SK-N-SH (cell line): ENCODE measurements around the gene MADD. TPM values are rescaled to one million over a fixed set of nuclear protein-coding genes. Genes with fewer than 3 reads are reported as not detected.
A peak's percentile ranks its signal among the peaks of the same experiment; 100 is the strongest.

Source experiments
- CTCF ChIA-PET: fragments of 300-600, 350-600 bp; formaldehyde crosslinking; extraction: SDS; loops from one replicate; lab custom pipeline; 2021; lab: Yijun Ruan, JAX
- POLR2A ChIA-PET: fragments of 350-600 bp; sonication (Branson Sonifier 250); formaldehyde crosslinking; extraction: SDS; loops from one replicate; lab custom pipeline; 2020; ENCODE audit warnings: antibody characterized with exemption, inconsistent platforms; lab: Yijun Ruan, JAX
- DNase-seq: peaks from one replicate; pipeline ENCODE4 v3.0.0; 2012
- H2AFZ ChIP-seq: fragments of 200-600 bp; sonication (generic); 2 replicates; pipeline ENCODE4 v1.8.1; 2016; ENCODE audit warnings: antibody characterized with exemption, mild to moderate bottlenecking, low read depth
- H3F3A ChIP-seq: fragments of 200-600 bp; sonication (generic); replicated peaks from 2 replicates; pipeline ENCODE3; 2016; ENCODE audit warnings: antibody characterized with exemption, mild to moderate bottlenecking; ENCODE audit not compliant: insufficient read depth
- H3K27ac ChIP-seq, 2 experiments: fragments of 200-500 bp in 1 of 2; fragments of 200-600 bp in 1 of 2; sonication (Bioruptor generic) in 1 of 2; sonication (generic), shearing (Covaris generic) in 1 of 2; 2 replicates each; pipeline versions ENCODE4 v1.5.1 to v1.6.1; 2014 to 2016; ENCODE audit warnings: low read depth in 2 of 2, inconsistent platforms in 1 of 2, low read length in 1 of 2, mild to moderate bottlenecking in 1 of 2, mixed read lengths in 1 of 2
- H3K27me3 ChIP-seq: fragments of 200-600 bp; sonication (generic), shearing (Covaris generic); 2 replicates; pipeline ENCODE4 v1.6.1; 2016; ENCODE audit warnings: mixed run types; ENCODE audit not compliant: insufficient read depth
- H3K36me3 ChIP-seq, 2 experiments: fragments of 200-500 bp in 1 of 2; fragments of 200-600 bp in 1 of 2; sonication (Bioruptor generic) in 1 of 2; sonication (generic) in 1 of 2; replicated peaks in 1 of 2; 2 replicates each; pipeline versions ENCODE3 to v1.5.1; 2014 to 2016; ENCODE audit warnings: low read length in 1 of 2, mild to moderate bottlenecking in 1 of 2; ENCODE audit not compliant: insufficient read depth in 2 of 2, control insufficient read depth in 1 of 2
- H3K4me1 ChIP-seq, 2 experiments: fragments of 200-500 bp in 1 of 2; fragments of 200-600 bp in 1 of 2; sonication (Bioruptor generic) in 1 of 2; sonication (generic), shearing (Covaris generic) in 1 of 2; 2 replicates each; pipeline versions ENCODE4 v1.5.1 to v1.6.1; 2014 to 2016; ENCODE audit warnings: low read depth in 1 of 2, low read length in 1 of 2, mixed run types in 1 of 2; ENCODE audit not compliant: insufficient read depth in 2 of 2, control insufficient read depth in 1 of 2
- H3K4me2 ChIP-seq: fragments of 200-600 bp; sonication (generic), shearing (Covaris generic); 2 replicates; pipeline ENCODE4 v1.6.1; 2017; ENCODE audit warnings: mixed run types
- H3K4me3 ChIP-seq, 2 experiments: fragments of 200-500 bp in 1 of 2; fragments of 200-600 bp in 1 of 2; sonication (Bioruptor generic) in 1 of 2; sonication (generic), shearing (Covaris generic) in 1 of 2; 2 replicates each; pipeline versions ENCODE4 v1.5.1 to v1.8.1; 2014 to 2016; ENCODE audit warnings: low read depth in 2 of 2, inconsistent platforms in 1 of 2, low read length in 1 of 2, mild to moderate bottlenecking in 1 of 2, mixed read lengths in 1 of 2, moderate library complexity in 1 of 2
- H3K79me2 ChIP-seq: fragments of 200-600 bp; sonication (generic); 2 replicates; pipeline ENCODE4 v1.8.1; 2017; ENCODE audit warnings: mild to moderate bottlenecking; ENCODE audit not compliant: insufficient read depth
- H3K9ac ChIP-seq: fragments of 200-600 bp; sonication (generic); 2 replicates; pipeline ENCODE4 v1.6.1; 2017; ENCODE audit warnings: mixed run types
- H3K9me2 ChIP-seq: fragments of 200-600 bp; sonication (generic); 2 replicates; pipeline ENCODE4 v1.6.1; 2017; ENCODE audit warnings: mixed run types
- H3K9me3 ChIP-seq: fragments of 200-600 bp; sonication (generic); 2 replicates; pipeline ENCODE4 v1.6.1; 2017; ENCODE audit warnings: mixed run types, mild to moderate bottlenecking, moderate library complexity
- H4K20me1 ChIP-seq: fragments of 200-600 bp; sonication (generic); 2 replicates; pipeline ENCODE4 v1.6.1; 2017; ENCODE audit warnings: mild to moderate bottlenecking, mixed run types; ENCODE audit not compliant: insufficient read depth
- ELF1 ChIP-seq: IDR thresholded peaks from 2 replicates; pipeline ENCODE4 v1.4.0; 2012
- EZH2phosphoT487 ChIP-seq: fragments of 200-600 bp; sonication (generic); IDR thresholded peaks from 2 replicates; pipeline ENCODE4 v1.6.1; 2017; ENCODE audit warnings: low read depth, mixed run types, mild to moderate bottlenecking, antibody characterized with exemption, moderate library complexity, borderline replicate concordance
- FOSL2 ChIP-seq: IDR thresholded peaks from 2 replicates; pipeline ENCODE4 v1.4.0; 2012; ENCODE audit warnings: low read depth, mild to moderate bottlenecking, moderate library complexity, borderline replicate concordance
- FOXM1 ChIP-seq: IDR thresholded peaks from 2 replicates; pipeline ENCODE4 v1.4.0; 2012; ENCODE audit warnings: low read depth, mild to moderate bottlenecking
- GABPA ChIP-seq: IDR thresholded peaks from 2 replicates; pipeline ENCODE4 v1.4.0; 2012; ENCODE audit warnings: low read depth, mild to moderate bottlenecking
- GATA2 ChIP-seq: sonication (generic); formaldehyde crosslinking; IDR thresholded peaks from 2 replicates; pipeline ENCODE4 v1.5.0; 2020; ENCODE audit warnings: mild to moderate bottlenecking, missing genetic modification reagents
- IRF3 ChIP-seq: fragments of 150-350 bp; IDR thresholded peaks from 2 replicates; pipeline ENCODE4 v1.6.1; 2016; ENCODE audit warnings: mild to moderate bottlenecking, low read depth, low read length
- MEF2A ChIP-seq: IDR thresholded peaks from 2 replicates; pipeline ENCODE4 v1.4.0; 2012; ENCODE audit warnings: low read depth, borderline replicate concordance
- MXI1 ChIP-seq: IDR thresholded peaks from 2 replicates; pipeline ENCODE4 v1.6.1; 2012; ENCODE audit warnings: mild to moderate bottlenecking, low read depth, low read length, improper control_type of control experiment
- NFIC ChIP-seq: IDR thresholded peaks from 2 replicates; pipeline ENCODE4 v1.4.0; 2012; ENCODE audit warnings: borderline replicate concordance
- POLR2AphosphoS5 ChIP-seq: IDR thresholded peaks from 2 replicates; pipeline ENCODE4 v1.6.1; 2012; ENCODE audit warnings: low read depth, low read length
- RCOR1 ChIP-seq: fragments of 150-350 bp; IDR thresholded peaks from 2 replicates; pipeline ENCODE4 v1.6.1; 2017; ENCODE audit warnings: antibody characterized with exemption, low read length
- REST ChIP-seq: IDR thresholded peaks from 2 replicates; pipeline ENCODE4 v1.6.1; 2012; ENCODE audit warnings: mild to moderate bottlenecking, low read depth, low read length, moderate library complexity
- RFX5 ChIP-seq: IDR thresholded peaks from 2 replicates; pipeline ENCODE4 v1.6.1; 2012; ENCODE audit warnings: mild to moderate bottlenecking, improper control_type of control experiment, low read length
- RXRA ChIP-seq: IDR thresholded peaks from 2 replicates; pipeline ENCODE4 v1.4.0; 2012; ENCODE audit warnings: low read depth, mild to moderate bottlenecking, borderline replicate concordance
- SIN3A ChIP-seq: IDR thresholded peaks from 2 replicates; pipeline ENCODE4 v1.6.1; 2012; ENCODE audit warnings: low read depth, mild to moderate bottlenecking, low read length, moderate library complexity, borderline replicate concordance
- SMC3 ChIP-seq: IDR thresholded peaks from 2 replicates; pipeline ENCODE4 v1.6.1; 2012; ENCODE audit warnings: low read depth, low read length, improper control_type of control experiment
- TCF12 ChIP-seq: IDR thresholded peaks from 2 replicates; pipeline ENCODE4 v1.4.0; 2012
- TEAD4 ChIP-seq: IDR thresholded peaks from 2 replicates; pipeline ENCODE4 v1.4.0; 2012; ENCODE audit warnings: mild to moderate bottlenecking, borderline replicate concordance; ENCODE audit not compliant: insufficient read depth
- USF1 ChIP-seq: IDR thresholded peaks from 2 replicates; pipeline ENCODE4 v1.4.0; 2012; ENCODE audit warnings: low read depth, borderline replicate concordance
- YY1 ChIP-seq: IDR thresholded peaks from 2 replicates; pipeline ENCODE4 v1.4.0; 2012; ENCODE audit warnings: low read depth, mild to moderate bottlenecking
- WGBS: methylation state at CpG from one replicate; pipeline ENCODE4 v1.1.6; 2017; ENCODE audit warnings: low lambda C conversion rate; 5-methylcytosine and 5-hydroxymethylcytosine counted together
- polyA plus RNA-seq, 3 experiments: library from polyadenylated mRNA; depleted of rRNA; stranded (reverse); fragments of >200 nt; gene quantifications; 2 replicates each; pipeline ENCODE4 v1.2.3, GENCODE V29; 2012
- TF ChIP-seq, protein P1 (sequence below): IDR thresholded peaks from 2 replicates; pipeline ENCODE4; 2012
- TF ChIP-seq, protein P2 (sequence below): IDR thresholded peaks from 2 replicates; pipeline ENCODE4 v1.4.0; 2012; ENCODE audit warnings: low read depth, borderline replicate concordance

Gene MADD
- polyA plus RNA-seq, 1 of the 3 experiments (the other 2 are of a cell fraction) = 16.4 TPM

DNA sequence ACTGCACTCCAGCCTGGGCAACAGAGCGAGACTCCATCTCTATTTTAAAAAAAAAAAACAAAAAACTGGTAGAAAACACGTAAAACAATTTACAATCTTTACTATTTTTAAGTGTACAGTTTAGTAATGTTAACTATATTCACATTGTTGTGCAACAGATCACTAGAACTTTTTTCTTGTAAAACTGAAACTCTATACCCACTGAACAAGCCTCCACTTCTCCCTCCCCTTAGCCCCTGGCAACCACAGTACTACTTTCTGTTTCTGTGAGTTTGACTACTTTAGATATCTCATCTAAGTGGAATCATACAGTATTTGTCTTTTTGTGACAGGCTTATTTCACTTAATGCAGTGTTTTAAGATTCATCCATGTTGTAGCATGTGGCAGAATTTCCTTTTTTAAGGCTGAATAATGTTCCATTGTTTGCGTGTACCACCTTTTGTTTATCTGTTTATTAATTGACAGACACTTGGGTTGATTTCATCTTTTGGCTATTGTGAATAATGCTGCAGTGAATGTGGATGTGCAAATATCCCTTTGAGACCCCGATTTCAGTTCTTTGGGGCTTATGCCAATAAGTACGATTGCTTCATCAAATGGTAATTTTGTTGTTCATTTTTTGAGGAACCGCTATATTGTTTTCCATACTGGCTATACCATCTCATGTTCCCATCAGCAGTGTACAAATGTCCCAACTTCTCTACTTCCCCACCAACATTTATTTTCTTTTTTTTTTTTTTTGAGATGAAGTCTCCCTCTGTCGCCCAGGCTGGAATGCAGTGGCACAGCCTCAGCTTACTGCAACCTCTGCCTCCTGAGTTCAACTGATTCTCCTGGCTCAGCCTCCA, 44.2 kb upstream of the MADD start (continued):
- TF ChIP-seq MEF2A = no peak
- TF ChIP-seq TEAD4 = no peak
- TF ChIP-seq IRF3 = no peak
- no peak for TF ChIP-seq FOXM1
- TF ChIP-seq FOSL2 = no peak
- no peak for TF ChIP-seq RCOR1

GRCh38 chr11:47229161-47229560, 40.8 kb upstream of the MADD start:
- DNase-seq = peak; percentile 3
- H3K4me2 ChIP-seq = no peak overlapping the region
- no peak overlapping the region for H3K4me3 ChIP-seq
- H3K27me3 ChIP-seq = no peaks in the 10 kb centered on the region
- no peaks in the 10 kb centered on the region for H3K9me3 ChIP-seq
- peaks cover 12% of the 10 kb centered on the region for H3F3A ChIP-seq
- peaks cover 0 to 6% of the 10 kb centered on the region in 2 experiments; a peak in 1 of 4 replicates for H3K4me1 ChIP-seq
- WGBS = 95% methylated on average over 8 of the region's 8 CpGs
- no peak overlapping the region for H3K27ac ChIP-seq
- POLR2A ChIA-PET = no interaction called here
- no peak overlapping the region for H2AFZ ChIP-seq
- H3K79me2 ChIP-seq = peaks cover 37% of the 10 kb centered on the region
- CTCF ChIA-PET = interaction anchor here (1.4 to 3.1 kb wide), 2 partner anchors 50 to 51 kb away, joined by 4 to 14 read pairs; no protein-coding TSS in a partner anchor
- H3K36me3 ChIP-seq = peaks cover 8 to 50% of the 10 kb centered on the region in 2 experiments
- H3K9ac ChIP-seq = no peak overlapping the region
- no peaks in the 10 kb centered on the region for H3K9me2 ChIP-seq
- H4K20me1 ChIP-seq = no peaks in the 10 kb centered on the region
- TF ChIP-seq POLR2AphosphoS5 (no peak), RXRA (no peak), FOSL2 (no peak), TCF12 (no peak), EZH2phosphoT487 (no peak), REST (no peak), SIN3A (no peak), NFIC (no peak), ELF1 (no peak), MXI1 (no peak), GATA2 (no peak), GABPA (no peak), USF1 (no peak), RFX5 (no peak), SMC3 (no peak), TEAD4 (no peak), YY1 (no peak)
- TF ChIP-seq, protein P1, sequence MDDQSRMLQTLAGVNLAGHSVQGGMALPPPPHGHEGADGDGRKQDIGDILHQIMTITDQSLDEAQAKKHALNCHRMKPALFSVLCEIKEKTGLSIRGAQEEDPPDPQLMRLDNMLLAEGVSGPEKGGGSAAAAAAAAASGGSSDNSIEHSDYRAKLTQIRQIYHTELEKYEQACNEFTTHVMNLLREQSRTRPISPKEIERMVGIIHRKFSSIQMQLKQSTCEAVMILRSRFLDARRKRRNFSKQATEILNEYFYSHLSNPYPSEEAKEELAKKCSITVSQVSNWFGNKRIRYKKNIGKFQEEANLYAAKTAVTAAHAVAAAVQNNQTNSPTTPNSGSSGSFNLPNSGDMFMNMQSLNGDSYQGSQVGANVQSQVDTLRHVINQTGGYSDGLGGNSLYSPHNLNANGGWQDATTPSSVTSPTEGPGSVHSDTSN = no peak
- TF ChIP-seq, protein P2, sequence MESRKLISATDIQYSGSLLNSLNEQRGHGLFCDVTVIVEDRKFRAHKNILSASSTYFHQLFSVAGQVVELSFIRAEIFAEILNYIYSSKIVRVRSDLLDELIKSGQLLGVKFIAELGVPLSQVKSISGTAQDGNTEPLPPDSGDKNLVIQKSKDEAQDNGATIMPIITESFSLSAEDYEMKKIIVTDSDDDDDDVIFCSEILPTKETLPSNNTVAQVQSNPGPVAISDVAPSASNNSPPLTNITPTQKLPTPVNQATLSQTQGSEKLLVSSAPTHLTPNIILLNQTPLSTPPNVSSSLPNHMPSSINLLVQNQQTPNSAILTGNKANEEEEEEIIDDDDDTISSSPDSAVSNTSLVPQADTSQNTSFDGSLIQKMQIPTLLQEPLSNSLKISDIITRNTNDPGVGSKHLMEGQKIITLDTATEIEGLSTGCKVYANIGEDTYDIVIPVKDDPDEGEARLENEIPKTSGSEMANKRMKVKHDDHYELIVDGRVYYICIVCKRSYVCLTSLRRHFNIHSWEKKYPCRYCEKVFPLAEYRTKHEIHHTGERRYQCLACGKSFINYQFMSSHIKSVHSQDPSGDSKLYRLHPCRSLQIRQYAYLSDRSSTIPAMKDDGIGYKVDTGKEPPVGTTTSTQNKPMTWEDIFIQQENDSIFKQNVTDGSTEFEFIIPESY = no peak
